GM19328 (cell line): Measurements from ENCODE around the gene BOC.

Experiments
- ATAC-seq: cut with Tn5 transposase; IDR thresholded peaks from one replicate; pipeline ENCODE4 v1.9.1; 2021; ENCODE audit warnings: mild to moderate bottlenecking, moderate library complexity; ENCODE audit not compliant: unreplicated experiment

Gene BOC

DNA sequence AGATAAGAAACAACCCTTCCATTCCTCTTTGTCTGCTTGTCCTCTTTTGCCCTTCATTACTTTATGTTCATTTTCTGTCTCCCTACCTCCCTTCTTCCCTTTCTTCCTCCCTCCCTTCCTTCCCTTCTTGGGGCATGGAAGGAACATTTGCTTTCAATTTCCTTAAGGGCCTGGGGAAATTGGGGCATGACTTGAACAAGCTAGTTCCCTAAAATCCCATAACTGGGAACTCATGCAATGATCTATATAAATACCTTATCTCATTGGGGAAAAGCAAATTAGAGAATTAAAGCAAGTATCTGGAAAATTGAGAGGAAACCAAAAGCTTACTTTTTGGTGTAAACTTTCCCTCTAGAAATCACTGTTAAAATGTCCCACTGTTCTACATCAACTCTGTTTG, 35.7 kb downstream of the BOC start:
- ATAC-seq = no peak

DNA sequence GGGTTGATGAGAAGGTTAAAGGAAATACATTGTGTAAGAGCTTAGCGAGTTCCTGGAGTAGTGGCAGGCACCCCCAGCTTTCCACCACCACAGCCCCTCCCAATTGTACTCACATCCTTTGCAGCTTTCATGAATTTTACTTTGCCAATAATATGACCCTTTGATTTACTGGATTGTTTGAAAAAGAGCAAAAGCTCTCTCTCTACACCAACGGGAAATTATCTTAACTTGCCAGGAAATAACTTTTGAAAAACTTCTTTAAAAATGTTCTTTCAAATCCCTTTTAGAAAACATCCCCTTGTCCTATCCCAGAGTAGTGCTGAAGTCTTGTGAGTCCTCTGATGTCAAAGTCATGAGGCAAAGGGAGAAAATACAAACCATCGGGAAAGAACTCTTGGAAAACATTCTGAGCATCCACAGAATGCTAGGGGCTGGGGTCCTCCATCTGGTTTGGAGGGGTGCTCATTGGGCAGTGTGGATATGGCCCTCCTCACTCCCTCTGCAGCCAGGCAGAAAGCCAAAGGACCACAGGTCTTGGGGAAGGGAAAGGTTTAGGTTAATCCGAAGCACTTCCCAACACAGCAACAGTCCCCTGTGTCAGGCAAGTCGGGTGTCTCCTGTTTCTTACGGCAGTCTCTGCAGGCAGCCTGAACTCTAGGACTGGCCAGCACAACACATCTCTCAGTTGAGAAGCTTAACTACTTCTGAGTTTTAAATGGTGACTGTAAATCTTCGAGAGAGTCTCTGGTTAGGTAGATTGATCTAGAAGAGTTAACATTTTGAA, 36.5 kb downstream of the BOC start:
- ATAC-seq = no peak

DNA sequence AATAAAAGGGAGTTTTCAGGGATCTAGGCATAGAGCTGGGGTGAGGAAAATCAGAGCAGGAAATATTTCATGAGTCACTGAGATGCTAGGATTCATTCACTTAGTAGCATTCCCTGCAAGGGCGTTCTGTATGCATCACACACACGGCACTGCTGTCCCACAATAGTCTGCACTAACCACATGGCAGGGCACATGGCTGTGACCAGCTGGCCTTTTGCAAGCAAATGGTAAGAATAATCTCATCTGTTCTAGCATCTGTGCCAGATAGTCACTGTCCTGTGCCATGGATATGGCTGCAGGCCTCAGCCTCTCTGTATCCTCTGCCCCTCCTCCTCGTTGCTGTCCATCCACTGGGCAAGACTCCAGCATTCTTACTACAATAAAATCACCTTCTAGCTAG, 37.8 kb downstream of the BOC start:
- no peak for ATAC-seq

DNA sequence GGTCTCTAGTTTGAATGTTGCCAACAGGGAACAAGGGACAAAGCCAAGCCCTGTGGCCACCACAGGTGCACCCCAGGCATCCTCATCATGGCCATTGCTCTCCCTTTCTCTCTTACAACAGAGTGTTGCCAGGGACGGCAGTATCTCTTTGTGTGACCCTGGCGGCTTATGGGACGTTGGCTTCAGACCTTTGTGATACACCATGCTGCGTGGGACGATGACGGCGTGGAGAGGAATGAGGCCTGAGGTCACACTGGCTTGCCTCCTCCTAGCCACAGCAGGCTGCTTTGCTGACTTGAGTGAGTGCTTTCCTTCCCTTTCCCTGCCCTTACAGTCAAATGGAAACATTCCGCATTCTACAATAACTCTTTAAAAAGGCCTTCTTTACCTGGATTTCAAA, 38.2 kb downstream of the BOC start:
- no peak for ATAC-seq

DNA sequence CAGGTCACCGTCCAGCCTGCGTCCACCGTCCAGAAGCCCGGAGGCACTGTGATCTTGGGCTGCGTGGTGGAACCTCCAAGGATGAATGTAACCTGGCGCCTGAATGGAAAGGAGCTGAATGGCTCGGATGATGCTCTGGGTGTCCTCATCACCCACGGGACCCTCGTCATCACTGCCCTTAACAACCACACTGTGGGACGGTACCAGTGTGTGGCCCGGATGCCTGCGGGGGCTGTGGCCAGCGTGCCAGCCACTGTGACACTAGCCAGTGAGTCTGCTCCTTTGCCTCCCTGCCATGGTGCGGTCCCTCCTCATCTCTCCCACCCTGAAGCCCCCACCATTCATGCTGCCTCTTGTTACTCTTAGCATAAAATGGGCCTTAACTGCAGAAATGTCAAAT, 39.2 kb downstream of the BOC start:
- no peak for ATAC-seq

DNA sequence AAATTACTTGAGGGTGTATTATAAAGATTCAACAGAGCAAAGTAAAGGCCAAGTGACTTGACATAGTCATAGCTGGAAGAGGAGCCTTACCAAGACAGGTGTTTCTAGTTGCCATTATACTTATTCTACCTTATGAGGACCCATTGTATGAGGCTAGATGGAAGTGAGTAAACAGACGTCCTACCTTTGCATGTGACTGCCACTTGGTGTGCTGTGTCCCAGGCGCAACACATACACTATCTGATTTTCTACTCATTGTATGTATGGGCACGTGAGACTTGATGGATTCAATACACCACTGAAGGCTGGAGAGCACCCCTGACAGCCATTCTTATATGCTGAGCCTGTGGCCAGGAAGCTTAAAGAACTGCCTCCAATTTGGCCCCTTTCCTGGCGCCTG, 40.5 kb downstream of the BOC start:
- no peak for ATAC-seq

DNA sequence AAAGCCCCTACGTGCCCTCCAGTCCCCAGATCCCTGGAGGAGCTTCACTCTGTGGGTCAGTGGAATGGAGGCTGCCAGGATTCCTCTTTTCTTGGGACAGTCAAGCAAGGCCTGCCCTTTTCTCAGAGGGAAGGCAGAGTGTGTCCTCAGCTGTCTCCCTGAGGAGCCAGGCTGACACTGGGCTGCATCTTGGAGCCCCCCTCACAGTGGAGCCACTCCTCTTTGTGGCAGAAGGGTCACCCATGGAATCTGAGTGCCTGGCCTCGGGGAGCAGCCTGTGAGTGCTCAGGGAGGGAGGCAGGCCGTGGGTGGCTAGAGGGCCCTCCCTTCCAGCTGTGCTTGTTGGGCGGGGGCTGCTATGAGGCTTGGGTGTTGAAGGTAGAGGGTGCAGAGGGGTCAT, 41.2 kb downstream of the BOC start:
- ATAC-seq = no peak

DNA sequence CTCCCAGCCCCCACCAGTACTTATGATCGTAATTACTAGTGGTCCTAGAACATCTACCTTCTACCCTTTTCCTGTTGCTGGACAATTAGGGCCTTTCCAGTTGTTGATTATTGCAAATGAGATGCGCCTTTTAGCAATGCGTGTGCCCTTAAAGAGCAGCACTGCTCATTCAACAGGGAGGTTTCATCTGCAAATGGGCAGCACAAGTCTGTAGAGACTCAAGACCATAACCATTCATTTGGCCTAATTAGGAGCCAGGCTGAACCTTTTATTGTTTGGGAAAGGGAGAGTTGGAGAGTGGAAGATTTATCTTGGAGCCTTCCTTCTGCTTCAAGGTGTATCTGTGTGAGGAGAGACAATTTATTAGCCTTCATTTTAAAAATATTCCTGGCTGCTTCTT, 42.3 kb downstream of the BOC start:
- ATAC-seq = no peak

DNA sequence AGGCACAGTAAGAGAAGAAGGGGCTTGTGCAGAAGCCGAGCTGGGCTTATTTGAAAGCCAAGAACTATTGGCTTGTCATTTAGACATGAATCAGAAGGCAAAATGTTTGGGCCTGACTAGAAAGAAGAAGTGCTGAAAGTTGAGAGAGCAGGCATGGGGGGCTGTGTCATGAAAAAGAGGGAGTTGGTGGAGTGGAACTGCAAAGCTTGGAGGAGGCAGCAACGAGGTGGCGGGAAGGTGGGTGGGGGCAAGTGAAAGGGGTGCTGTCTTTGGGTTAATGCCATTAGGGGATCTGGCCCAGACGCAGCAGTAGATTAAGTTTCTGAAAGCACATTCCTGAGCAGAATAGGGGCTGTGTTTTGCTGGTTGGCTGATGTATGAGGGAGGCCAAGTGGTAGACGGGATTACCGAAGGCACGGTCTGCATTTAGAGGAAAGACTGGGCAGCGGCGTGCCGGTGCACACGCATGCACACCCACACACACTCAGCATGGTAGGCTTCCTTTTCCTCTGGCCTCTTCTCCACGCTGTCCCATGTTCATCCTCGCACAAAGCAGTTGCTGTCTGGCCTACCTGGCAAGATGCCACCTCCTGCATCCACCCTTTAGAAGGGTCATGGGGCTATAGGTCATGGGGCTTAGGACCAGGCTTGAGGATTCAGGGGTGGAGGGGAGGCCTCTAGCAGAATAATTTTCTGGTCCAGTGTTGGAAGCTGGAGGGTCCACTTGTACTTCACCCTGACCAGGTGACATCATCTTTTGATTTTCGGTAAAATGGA, 43.0 kb downstream of the BOC start:
- ATAC-seq = no peak

DNA sequence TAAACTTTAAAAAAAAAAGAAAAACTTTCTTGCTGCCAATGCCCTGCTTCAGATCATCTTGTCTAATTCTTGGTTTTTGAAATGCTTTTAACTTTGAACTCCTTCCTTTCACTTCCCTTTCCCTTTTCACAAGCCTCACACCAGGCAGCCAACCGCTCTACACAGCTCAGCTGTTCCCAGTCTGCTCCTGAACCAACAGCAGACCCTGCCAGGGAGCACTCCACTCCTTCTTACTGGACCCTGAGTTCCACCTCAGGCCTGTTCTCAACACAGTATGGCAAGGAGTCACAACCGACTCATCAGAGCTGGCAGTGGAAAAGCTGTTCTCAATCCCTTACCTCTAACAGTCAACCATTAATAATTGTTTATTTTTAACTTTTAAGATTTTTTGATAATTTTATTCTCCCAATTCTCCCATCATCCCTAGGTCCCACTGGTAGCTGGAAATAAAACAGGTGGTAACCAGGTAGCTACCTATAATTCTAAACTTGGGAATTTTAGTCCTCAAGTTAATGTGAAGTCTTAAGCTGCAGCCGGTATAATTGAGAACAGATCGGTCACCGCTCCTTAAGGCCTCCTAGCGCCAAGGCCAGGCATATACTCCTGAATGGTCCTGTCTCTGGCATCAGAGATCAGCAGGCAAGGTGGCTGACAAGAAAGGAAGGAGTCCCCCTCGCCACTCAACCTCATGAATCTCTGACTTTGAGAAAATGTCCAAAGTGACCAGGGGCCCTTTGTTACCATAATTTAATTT, 43.9 kb downstream of the BOC start:
- ATAC-seq = no peak

DNA sequence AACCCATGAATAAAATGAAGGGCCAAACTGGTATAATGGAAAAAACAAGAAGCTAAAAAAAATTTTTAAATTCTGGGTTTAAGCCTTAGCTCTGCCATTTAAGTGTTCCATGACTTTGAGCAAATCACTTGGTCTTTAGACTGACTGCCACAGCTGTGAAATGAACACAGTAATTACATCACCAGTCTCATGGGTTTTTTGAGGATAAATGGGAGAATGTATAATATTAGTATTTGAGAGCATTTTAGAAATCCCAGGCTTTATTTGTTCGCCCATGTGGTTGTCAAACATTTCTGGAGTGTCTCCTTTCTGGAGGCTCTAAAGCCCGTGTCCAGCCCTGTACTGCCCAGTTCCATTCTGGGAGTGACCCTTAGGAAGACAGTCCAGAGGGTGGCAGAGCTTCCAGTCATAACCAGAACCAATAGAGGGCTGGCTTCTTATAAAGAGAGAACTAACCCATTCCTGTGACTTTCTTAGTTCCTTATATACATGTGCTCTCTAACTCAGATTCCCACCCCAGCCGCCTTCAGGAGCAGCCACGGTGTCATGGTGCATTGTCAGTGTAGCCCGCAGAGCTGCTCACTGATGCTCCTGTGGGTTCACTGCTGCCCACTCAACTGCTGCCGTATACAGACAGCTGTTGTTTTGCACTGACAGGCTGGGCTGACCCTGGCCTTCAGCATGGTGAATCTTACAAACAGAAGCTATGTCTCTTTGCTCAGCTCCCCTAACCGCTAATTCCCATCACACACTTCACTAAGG, 44.7 kb downstream of the BOC start:
- ATAC-seq = no peak

DNA sequence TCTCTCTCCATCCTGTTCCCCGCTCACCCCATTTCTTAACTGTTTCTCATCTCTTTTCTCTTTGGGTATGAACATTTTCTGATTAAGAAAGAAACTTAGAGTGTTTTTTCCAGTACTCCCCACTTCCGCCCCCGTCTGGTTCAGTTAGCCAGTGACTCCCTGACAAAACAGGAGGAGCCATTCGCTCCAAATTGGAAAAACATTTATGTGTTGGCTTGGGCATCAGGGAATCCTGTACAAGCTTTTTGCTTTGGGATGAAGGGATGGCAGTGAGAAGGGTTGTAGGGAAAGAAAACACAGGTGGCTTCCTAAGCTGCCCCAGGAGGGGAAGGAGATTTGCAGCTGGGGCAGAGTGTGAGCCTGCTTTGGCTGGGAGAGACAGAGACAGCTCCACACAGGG, 47.0 kb downstream of the BOC start:
- no peak for ATAC-seq

DNA sequence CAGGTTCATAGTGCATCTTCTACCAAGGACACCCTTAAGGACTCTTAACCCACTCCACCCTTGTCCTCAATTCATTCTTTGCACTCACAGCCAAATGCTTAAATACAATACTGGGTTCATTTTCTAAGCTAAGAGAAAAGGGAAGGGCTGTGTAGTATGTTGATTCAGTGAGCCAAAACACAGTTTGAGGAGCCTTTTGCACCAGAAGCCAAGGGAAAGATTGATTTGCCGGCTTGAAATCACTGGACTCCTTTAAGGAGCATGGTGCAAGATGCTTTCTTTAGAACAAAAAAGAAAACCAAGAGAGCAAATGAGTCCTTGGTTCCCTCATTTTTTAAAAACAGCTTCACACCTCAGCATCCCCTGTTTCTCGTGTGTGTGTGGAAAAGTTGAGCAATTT, 47.8 kb downstream of the BOC start:
- ATAC-seq = no peak

DNA sequence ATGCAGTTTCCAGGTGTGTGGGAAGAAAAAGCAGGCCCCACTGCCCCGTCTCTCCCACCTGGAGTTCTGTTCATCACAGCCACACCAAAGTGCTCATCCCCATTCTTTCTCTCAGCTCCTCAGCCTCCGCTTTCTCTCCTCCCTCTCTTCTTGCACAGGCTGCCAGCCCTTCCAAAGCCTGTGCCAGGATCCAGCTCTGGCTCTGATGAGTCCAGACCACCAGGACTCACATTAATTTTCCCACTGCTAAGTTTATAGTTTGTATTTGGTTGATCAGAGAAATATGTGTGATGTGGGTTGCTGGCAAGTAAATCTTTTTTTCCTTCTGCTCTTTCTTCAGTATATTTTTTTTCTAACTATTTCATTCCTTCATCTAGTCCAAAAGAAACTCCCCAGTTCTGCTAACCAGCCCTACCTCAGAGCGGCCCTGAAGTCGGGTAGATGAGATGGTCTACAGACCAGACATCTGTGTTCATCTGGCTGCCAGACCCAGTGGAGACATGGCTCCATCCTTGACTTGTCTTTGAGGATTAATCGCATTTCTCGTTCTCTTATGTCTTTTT, 49.8 kb downstream of the BOC start:
- no peak for ATAC-seq

DNA sequence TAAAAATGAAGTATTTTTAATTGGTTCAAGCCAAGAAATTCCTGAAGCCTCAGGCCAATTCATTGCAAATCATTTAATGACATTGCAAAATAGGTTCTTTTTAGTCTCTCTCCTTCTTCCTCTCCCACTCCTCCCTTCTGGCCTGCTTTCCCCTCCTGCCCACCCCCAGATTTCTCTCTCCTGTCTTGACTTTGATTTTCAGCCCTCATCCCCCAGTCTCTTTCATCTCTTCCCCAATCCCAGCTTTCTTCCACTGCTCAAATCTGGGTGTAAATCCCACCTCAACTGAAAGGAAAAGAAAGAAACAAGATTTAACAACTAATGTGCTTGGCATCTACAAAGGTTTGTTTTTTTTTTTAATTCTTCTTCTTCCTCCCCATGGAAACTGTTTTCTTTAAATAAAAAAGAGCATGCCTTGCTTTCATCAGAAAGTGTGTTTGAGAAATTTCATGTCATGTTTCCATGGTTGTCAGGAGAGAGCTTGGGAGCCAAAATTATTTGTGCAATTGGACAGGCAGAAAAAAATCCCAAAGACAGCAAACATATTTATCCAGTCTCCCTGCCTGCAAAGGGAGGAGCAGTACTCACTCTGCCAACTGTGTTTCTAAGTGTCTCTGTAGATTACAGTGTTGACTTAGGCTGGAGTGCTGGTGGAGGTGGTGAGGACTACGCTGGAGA, 50.4 kb downstream of the BOC start:
- ATAC-seq = no peak

DNA sequence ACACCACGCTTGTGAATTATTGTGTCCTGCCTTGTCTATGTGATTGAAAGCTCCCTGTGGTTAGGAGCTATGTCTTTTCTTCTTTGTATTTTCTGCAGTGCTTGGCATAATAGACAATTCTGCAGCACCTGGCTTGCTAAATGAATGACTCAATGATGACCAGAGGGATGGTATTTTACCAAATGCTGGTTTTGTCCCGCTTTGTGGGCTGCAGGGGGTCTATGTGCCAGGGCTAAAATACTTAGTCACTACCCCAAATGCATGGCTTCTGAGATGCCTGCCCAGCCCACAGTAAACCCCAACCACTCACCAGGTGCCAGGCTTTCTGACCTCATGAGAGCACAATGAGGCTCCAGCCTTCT, 50.9 kb downstream of the BOC start:
- ATAC-seq = no peak

DNA sequence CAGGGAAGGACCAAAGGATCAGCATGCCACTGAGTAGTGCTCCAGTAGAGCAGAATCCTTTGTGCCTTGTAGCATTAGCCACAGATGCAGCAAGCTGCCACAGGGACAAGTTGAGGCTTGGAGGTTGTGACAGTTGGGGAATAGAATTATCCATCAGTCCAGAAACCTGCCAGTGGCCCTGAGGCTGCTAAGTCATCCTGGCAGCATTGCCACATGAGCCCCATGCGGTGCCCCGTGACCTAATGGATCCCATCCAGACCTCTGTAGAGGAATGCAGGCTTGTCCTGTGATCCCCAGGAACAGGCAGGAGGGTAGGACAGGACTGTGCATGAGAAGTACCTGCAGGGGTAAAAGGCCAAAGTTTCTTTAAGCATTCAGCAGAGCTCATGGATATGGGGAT, 51.7 kb downstream of the BOC start:
- no peak for ATAC-seq

DNA sequence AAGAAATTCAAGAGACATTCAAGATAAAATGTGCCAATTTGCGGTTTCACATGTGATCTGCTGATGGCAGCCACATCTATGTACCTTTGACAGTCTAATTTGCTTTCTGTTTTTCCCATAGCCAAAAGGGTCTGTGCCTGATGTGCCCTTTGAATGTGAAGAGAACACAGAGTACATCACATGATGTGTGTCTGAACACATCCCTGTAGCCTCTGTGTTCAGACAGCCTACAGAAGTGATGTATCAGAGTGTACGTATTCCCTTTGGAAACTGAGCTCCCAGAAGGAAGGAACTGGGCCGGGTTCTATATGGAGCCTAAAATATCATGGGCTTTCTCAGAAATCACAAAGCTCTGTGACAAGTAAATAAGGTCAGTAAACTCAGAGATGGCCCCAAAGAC, 52.4 kb downstream of the BOC start:
- no peak for ATAC-seq

DNA sequence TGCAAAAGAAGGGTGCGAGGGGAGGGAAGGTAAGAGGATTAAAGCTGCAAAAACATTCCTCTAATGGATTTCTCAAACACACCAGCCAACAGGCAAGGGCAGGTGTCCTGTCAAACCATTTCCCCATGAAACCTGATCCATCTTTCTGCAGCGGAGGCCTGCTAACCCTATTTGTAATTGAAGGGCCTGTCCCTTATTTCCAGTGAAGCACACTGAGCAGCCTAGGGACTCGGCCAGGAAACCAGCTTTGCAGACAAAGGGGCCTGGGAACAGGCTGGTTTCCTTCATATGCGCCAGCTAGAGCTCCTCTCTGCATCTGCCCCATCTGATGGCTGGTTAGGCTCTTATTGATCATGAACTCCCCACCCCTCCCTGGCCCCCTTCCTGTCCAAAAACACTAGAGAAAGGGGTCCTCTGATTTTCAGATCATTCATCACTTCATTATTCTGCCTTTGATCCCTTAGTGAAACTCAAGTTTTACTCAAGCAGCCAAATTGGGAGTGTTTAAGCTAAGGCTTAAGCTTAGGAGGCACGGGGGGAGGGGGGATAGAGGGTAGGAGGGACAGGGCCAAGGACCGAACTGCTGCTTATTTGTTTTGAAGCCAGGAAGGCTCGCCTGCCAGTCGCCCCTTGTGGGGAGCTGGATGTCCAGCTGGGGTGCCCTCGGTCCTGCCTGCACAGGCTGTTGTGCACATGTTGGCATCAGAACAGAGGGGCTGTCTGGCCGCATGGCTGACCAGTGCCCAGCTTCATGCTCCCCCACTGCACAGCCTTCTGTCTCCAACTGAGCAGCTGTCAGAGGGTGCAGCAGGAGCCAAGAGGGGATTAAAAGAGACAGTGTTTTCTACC, 53.1 kb downstream of the BOC start:
- no peak for ATAC-seq
